Head of caudate nucleus (tissue), 42 donors: ENCODE data around the gene B3GALNT2.

ENCODE experiments used
- DNase-seq, 42 donors: peaks; one replicate each; pipeline versions ENCODE4 v3.0.0 to v3.0.0-alpha.2; 2020 to 2021; ENCODE audit warnings: mixed read lengths in 7 of 42
- intact Hi-C: fragments of 100-400 bp; cut with DNase I; formaldehyde crosslinking; loops from one replicate; pipeline ENCODE4 v1.15.0; 2022

The B3GALNT2 gene

GRCh38 chr1:235424092-235424491 lies 80.2 kb downstream of the B3GALNT2 start:
- intact Hi-C loops: no loop called here

GRCh38 chr1:235423214-235423652 lies 81.0 kb downstream of the B3GALNT2 start:
- intact Hi-C loops: no loop called here
- no peak for DNase-seq

More at GRCh38 chr1:235424092-235424491, 80.2 kb downstream of the B3GALNT2 start:
- peak in 13 of 42 donors; percentile 10 to 42 (median 31) for DNase-seq

- intact Hi-C loops: no loop called here
- DNase-seq: peak in 1 of 42 donors; percentile 23
Observed at GRCh38 chr1:235421751-235422150, 82.5 kb downstream of the B3GALNT2 start.

DNA sequence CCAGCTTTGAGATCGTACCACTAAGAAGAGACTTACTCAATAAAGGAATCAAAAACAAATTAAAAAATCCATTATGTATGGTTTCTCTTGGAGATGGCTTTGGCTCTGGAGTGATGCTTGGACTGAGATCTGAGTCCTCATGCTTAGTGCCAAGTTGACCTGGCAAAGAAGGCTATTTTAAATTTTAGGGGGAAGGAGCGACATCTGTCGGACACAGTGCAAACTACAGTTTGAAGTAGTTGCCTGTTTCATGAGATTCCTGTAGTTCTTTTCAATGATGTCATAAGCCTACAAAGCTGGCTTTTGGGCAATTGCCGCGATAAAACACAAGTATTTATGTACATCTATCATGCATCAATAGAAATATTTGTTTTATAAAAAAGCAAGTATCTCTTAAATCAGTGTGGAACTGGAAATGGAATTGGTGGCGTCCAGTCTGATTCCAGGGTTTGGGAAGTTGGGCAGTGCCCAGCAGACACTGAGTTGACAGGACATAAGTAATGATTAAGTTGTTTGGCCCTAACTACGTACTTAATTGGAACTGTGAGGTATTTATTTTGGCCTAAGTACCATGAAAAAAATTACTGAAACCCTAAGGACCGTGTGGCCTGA lies 87.1 kb downstream of the B3GALNT2 start:
- peak in 39 of 42 donors; percentile 10 to 88 (median 64) for DNase-seq
- intact Hi-C loops: loop anchor here (2.0 to 10.0 kb wide), 3 partner anchors 90 to 322 kb away; partner anchors contain the start of genes ARID4B and GGPS1

- peak in 1 of 42 donors; percentile 8 for DNase-seq
- intact Hi-C loops: loop anchor here (2.0 to 10.0 kb wide), 3 partner anchors 89 to 322 kb away; partner anchors contain the start of genes ARID4B and GGPS1
Observed at GRCh38 chr1:235416662-235417049, 87.6 kb downstream of the B3GALNT2 start.

- peak in 41 of 42 donors; percentile 22 to 83 (median 54) for DNase-seq
- intact Hi-C loops: loop anchor here (5.0 to 10.0 kb wide), 2 partner anchors 88 to 320 kb away; partner anchors contain the start of genes ARID4B and GGPS1
Observed at GRCh38 chr1:235415008-235415904, 89.0 kb downstream of the B3GALNT2 start.

DNA sequence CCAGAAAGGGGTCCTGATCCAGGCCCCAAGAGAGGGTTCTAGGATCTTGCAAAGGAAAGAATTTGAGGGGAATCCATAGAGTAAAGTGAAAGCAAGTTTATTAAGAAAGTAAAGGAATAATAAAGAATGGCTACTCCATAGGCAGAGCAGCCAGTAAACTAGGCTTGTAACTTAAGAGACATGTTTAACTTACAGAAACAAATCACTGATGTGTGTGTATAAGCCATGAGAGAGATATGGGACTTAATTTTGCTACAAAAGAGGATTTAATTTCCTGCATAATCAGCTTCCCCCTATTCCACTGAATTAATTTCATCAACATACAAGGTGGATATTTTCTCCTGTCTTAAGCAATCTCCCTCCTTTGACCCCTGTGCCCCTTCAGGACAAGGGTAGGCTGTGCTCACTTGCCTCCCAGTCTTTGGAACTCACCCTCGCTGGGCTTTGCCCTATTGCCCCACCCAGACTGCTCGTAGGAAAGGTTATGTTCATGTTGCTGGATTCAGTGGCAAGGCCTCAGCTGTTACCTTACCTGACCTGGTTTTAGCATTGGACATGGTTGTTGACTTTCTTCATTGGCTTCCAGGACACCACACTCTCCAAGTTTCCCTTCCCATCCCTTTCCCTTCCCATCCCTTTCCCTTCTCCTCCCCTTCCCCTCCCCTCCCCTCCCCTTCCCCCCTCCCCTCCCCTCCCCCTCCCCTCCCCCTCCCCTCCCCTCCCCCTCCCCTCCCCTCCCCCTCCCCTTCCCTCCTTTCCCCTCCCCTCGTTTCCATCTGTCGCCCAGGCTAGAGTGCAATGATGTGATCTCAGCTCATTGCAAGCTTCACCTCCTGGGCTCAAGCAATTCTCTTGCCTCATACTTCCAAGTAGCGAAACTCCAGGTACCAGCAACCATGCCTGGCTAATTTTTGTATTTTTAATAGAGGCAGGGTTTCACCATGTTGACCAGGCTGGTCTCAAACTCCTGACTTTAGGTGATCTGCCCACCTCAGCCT lies 92.5 kb downstream of the B3GALNT2 start:
- no peak for DNase-seq
- intact Hi-C loops: loop anchor here (10.0 kb wide), 1 partner anchor 317 kb away; no protein-coding TSS in a partner anchor

DNA sequence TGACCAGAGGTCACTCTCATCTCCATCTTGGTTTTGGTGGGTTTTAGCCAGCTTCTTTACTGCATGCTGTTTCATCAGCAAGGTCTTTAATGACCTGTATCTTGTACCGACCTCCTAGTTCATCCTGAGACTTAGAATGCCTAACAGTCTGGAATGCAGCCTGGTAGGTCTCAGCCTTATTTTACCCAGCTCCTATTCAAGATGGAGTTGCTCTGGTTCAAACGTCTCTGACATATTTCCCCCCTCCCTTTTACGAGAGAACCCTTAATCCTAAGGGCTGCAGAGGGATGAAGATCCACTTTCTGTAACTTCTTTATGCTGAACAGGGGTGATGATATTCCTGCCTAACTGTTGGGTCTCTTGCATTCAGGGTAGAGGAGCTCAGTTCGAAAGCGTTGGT lies 93.8 kb downstream of the B3GALNT2 start:
- intact Hi-C loops: loop anchor here (10.0 kb wide), 1 partner anchor 316 kb away; no protein-coding TSS in a partner anchor
- DNase-seq: no peak

DNA sequence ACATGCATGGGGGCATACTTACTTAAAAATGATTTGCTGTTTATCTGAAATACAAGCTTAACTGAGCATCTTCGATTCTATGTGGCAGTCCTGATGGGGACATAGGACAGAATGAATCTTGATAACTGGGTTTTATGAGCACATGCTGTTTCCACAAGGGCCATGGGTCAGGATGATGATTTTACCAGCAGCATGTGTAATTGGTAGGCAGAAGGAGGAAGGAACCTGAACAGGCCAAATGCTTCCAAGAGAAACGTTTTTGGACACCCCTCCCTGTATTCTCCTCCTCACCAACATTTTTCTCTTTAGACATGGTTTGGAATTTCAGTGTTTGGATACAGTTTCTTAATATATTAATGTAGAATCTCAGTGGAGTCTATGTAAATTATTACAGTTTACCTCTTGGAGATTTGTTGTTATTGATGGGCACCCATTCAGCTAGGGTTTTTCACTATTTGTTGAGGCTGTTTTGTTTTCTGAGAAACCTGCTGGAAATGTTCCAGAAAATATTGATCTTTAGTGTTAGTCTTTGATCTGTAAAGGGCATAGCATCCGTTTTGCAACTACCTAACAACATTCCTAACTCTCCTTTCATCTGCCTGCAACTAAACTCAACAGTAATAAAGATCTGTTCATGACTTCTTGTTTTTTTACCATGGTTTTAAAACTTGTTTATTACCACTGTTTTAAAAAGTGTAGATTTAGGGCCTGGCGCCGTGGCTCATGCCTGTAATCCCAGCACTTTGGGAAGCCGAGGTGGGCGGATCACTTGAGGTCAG lies 95.0 kb downstream of the B3GALNT2 start:
- DNase-seq: no peak
- intact Hi-C loops: no loop called here

GRCh38 chr1:235408503-235408960 lies 95.7 kb downstream of the B3GALNT2 start:
- intact Hi-C loops: no loop called here
- no peak for DNase-seq

DNA sequence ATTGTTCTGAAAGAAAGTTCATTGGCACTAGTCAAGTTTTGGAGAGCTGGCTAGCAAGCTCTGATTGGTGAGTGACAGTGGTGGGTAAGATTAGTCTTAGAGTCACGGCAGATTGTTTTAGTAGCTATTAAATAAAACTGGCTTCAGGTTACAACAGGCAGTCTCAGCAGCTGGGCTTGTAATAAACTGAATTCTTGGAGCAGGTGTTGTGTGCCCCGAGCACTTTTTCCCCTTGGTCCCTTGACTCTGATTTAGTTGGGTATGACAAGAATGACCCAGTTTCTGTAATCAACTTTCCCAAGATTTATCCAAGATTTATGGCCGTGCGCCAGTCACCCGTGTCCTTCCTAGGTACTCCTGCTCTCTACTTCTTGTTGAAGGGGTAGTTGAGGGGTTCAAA lies 96.8 kb downstream of the B3GALNT2 start:
- DNase-seq: no peak
- intact Hi-C loops: no loop called here

DNA sequence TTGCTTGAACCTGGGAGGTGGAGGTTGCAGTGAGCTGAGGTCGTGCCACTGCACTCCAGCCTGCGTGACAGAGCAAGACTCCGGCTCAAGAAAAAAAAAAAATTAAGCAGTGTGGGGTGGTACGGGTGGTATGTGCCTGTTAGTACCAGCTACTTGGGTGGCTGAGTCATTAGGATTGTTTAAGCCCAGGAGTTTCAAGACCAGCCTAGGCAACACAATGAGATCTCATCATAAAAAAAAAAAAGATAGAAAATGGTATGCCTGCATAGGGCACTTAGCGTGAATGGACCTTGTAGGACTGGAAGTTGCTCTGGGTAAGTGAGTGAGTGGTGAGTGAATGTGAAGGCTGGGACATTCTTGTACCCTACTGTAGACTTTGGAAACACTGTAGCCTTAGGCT lies 100.1 kb downstream of the B3GALNT2 start:
- intact Hi-C loops: no loop called here

DNA sequence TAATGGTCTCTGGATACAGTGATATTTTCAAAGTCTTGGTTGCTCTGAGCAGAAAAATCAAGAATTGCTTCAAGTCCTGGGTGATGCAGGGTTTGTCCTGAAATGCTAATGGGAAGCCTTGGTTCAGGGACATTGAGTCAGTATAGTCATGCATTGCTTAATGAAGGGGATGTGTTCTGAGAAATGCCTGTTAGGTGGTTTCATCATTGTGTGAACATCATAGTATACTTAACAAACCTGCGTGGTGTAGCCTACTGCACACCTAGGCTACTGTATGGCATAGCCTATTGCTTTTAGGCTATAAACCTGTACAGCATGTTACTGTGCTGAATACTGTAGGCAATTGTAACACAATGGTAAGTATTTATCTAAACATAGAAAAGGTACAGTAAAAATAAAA lies 100.7 kb downstream of the B3GALNT2 start:
- intact Hi-C loops: no loop called here
- DNase-seq: no peak

More for the DNA sequence above, 100.1 kb downstream of the B3GALNT2 start:
- peak in 1 of 42 donors; percentile 7 for DNase-seq

GRCh38 chr1:235402457-235403200 lies 101.6 kb downstream of the B3GALNT2 start:
- intact Hi-C loops: no loop called here
- peak in 1 of 42 donors; percentile 20 for DNase-seq

- no peak for DNase-seq
- intact Hi-C loops: no loop called here
Observed at GRCh38 chr1:235401251-235401650, 103.0 kb downstream of the B3GALNT2 start.
